ENCODE results near the gene FSTL4.

- TF ChIP-seq, protein P1, sequence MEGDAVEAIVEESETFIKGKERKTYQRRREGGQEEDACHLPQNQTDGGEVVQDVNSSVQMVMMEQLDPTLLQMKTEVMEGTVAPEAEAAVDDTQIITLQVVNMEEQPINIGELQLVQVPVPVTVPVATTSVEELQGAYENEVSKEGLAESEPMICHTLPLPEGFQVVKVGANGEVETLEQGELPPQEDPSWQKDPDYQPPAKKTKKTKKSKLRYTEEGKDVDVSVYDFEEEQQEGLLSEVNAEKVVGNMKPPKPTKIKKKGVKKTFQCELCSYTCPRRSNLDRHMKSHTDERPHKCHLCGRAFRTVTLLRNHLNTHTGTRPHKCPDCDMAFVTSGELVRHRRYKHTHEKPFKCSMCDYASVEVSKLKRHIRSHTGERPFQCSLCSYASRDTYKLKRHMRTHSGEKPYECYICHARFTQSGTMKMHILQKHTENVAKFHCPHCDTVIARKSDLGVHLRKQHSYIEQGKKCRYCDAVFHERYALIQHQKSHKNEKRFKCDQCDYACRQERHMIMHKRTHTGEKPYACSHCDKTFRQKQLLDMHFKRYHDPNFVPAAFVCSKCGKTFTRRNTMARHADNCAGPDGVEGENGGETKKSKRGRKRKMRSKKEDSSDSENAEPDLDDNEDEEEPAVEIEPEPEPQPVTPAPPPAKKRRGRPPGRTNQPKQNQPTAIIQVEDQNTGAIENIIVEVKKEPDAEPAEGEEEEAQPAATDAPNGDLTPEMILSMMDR (IDR thresholded peaks at IDR 0.05) = no peak
- no peak for TF ChIP-seq POLR2A (IDR thresholded peaks at IDR 0.05)
Observed at GRCh38 chr5:133247151-133247709, 365.1 kb downstream of the FSTL4 start.

Data from uterus (tissue), 2 donors.